D721Med (cell line): ENCODE results near the gene SPTBN1.
A peak's percentile ranks its signal among the peaks of the same experiment; 100 is the strongest.
"Not testable (repeated sequence)": the region's sequence is repeated elsewhere in the genome, so short reads cannot be mapped to it uniquely, and the experiment has no call there.

Experiments
- DNase-seq: peaks from one replicate; pipeline ENCODE4 v3.0.0; 2011; ENCODE audit warnings: low spot score; ENCODE audit not compliant: insufficient read length
- FAIRE-seq: peaks from 2 replicates; lab custom pipeline; 2011; peaks lifted over from hg19 to GRCh38; lab: Jason Lieb, UNC
- TF ChIP-seq, protein P1 (sequence below): IDR thresholded peaks from 2 replicates; pipeline ENCODE4 v1.5.1; 2012; ENCODE audit warnings: mild to moderate bottlenecking, control low read depth; ENCODE audit not compliant: insufficient read depth; ENCODE audit errors: missing control alignments

Gene SPTBN1

DNA sequence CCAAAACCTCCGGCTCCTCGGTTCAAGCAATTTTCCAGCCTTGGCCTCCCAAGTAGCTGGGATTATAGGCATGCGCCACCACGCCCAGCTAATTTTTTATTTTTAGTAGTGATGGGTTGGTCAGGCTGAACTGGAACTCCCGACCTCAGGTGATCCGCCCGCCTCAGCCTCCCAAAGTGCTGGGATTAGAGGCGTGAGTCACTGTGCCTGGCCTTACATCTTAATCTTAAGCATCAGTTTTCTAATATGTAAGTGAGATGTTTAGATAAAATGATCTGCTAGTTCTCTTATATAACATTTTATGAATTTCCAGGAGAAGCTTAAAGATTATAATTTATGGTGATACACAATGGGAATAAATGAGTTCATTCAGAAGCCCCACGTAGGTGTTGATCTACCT, 69.2 kb downstream of the SPTBN1 start:
- DNase-seq (no peak), FAIRE-seq (no peak)
- TF ChIP-seq, protein P1, sequence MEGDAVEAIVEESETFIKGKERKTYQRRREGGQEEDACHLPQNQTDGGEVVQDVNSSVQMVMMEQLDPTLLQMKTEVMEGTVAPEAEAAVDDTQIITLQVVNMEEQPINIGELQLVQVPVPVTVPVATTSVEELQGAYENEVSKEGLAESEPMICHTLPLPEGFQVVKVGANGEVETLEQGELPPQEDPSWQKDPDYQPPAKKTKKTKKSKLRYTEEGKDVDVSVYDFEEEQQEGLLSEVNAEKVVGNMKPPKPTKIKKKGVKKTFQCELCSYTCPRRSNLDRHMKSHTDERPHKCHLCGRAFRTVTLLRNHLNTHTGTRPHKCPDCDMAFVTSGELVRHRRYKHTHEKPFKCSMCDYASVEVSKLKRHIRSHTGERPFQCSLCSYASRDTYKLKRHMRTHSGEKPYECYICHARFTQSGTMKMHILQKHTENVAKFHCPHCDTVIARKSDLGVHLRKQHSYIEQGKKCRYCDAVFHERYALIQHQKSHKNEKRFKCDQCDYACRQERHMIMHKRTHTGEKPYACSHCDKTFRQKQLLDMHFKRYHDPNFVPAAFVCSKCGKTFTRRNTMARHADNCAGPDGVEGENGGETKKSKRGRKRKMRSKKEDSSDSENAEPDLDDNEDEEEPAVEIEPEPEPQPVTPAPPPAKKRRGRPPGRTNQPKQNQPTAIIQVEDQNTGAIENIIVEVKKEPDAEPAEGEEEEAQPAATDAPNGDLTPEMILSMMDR, result no peak

DNA sequence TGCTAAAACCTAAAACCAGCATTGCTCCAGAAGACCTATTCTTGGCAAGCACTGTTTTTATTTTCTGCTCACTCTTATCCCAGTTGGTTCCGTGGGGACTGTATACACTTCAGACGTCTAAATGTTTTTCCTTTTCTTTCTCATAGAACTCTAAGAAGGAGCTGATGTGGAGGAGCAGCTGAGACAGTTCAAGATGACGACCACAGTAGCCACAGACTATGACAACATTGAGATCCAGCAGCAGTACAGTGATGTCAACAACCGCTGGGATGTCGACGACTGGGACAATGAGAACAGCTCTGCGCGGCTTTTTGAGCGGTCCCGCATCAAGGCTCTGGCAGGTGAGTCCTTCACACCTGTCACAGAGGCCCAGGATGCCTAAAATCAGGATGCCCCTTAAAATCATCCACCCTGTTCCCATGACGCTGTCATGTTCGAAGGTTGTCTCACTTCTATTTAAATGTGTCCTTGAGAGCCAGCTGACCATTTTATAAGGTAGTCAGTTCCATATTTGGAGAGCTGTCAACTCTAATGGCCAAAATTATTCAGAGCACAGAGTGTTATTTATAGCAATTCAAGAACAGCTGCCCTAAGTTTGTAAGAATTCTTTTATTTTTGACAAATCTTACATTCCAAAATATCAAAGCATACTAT, 70.2 kb downstream of the SPTBN1 start:
- FAIRE-seq (no peak), DNase-seq (no peak)
- TF ChIP-seq, protein P1, result no peak

DNA sequence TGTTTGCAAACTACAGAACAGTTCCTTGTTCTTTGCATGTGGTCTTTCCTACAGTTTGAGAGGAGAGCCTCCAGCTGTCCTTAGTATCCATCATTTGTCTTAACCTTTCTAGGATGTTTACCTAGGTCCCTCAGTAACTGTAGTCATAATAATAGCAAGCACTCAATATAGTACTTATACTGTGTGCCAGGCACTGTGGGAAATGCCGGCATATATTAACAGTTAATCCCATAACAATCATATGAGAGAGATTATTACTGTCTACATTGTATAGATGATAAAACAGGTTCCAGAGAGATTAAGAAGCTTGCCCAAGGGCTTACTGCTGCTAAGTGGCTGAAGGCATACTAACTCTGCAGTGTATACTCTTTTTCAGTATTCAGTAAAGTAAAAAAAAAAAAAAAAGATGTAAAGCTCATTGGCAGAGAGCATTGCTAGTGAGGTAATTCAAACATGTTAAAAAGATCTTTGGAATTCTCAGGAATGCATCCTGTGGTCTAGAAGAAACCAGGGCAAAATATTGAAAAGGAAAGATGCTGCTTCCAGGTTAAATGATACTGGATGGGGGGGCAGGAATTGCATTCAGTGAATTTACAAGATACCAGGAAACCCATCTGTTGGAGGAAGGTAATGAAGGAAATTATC, 72.3 kb downstream of the SPTBN1 start:
- TF ChIP-seq, protein P1, result no peak
- peak; percentile 35 for FAIRE-seq

DNA sequence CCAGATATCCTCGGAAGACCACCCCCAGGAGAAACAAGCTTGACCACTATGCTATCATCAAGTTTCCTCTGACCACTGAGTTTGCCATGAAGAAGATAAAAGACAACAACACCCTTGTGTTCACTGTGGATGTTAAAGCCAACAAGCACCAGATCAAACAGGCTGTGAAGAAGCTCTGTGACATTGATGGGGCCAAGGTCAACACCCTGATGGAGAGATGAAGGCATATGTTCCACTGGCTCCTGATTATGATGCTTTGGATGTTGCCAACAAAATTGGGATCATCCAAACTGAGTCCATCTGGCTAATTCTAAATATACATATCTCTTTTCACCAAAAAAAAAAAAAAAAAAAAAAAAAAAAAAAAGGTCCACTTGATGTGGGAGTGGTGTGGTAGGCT, 73.4 kb downstream of the SPTBN1 start:
- DNase-seq, FAIRE-seq: not testable (repeated sequence)

More for the DNA sequence above, 72.3 kb downstream of the SPTBN1 start:
- DNase-seq, result peak; percentile 41

DNA sequence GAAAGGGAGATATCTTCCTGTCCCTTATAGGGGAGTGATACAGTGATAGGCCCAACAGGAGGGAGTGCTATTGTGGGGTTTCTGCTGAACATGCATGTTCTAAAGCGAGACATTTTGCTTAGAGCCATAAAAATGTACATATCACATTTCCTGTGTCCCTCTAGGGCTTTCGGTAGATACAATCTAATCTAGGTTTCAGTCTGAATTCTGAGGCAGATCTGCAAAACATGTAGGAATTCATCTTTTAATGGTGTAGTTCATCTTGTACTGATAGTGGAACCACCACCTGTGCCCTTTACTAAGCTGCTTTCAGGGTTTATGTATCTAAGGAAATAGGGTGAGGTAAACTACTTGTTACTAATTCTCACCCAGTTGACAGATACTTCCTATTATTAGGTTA, 73.8 kb downstream of the SPTBN1 start:
- no peak for FAIRE-seq
- TF ChIP-seq, protein P1, result no peak
- DNase-seq, result no peak

DNA sequence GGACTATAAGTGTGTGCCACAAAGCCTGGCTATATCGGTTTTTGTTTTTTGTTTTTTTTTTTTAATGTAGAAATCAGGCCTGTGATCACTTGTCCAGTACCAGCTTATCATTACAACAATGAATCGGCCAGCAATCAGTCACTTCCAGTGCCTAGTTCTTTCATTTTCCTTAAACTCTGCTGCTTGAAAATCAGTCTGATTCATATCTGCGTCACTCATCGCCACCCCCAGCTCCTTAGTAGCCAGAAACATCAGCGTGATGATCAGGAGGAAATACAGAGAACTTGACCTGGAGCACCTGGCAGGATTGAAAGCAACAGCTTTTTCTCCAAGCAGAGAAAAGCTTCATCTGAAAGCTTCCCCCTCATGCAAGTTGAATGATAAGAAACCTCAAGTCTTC, 75.4 kb downstream of the SPTBN1 start:
- FAIRE-seq, result no peak
- TF ChIP-seq, protein P1, result no peak
- DNase-seq, result no peak

DNA sequence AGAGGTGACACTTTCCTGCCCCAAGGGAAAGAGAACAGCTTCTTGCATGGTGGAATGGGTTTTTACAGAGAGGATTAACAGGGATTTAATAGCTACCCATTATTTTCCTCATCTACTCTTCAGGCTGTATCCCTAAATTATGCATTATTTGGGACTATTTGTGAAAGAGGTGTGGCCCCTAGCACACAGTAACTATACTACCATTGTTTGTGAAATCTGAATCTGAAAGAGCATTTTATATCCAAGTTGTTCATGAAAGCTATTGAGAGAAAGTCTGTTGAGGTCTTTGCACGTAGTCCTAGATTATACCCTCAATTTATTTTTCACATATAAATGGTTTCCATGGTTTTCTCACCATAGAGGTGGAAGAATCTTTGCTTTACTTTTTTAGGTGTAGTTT, 78.1 kb downstream of the SPTBN1 start:
- TF ChIP-seq, protein P1, result no peak
- no peak for FAIRE-seq
- DNase-seq, result no peak
